ENCODE results near the gene KIAA1958. TPM values are rescaled to one million over a fixed set of nuclear protein-coding genes. Genes with fewer than 3 reads are reported as not detected.

KIAA1958 gene
- total RNA-seq, 4 donors from 2014 or later, result 2.0 to 6.0 (median 4.8) TPM

GRCh38 chr9:112526973-112527372 lies 40.3 kb downstream of the KIAA1958 start:
- DNase-seq (ENCODE audit: low spot score) (no peak), ATAC-seq (ENCODE audit: low FRiP score) (no peak)
- TF ChIP-seq, protein P1, sequence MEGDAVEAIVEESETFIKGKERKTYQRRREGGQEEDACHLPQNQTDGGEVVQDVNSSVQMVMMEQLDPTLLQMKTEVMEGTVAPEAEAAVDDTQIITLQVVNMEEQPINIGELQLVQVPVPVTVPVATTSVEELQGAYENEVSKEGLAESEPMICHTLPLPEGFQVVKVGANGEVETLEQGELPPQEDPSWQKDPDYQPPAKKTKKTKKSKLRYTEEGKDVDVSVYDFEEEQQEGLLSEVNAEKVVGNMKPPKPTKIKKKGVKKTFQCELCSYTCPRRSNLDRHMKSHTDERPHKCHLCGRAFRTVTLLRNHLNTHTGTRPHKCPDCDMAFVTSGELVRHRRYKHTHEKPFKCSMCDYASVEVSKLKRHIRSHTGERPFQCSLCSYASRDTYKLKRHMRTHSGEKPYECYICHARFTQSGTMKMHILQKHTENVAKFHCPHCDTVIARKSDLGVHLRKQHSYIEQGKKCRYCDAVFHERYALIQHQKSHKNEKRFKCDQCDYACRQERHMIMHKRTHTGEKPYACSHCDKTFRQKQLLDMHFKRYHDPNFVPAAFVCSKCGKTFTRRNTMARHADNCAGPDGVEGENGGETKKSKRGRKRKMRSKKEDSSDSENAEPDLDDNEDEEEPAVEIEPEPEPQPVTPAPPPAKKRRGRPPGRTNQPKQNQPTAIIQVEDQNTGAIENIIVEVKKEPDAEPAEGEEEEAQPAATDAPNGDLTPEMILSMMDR (IDR thresholded peaks at IDR 0.05), result no peak

DNA sequence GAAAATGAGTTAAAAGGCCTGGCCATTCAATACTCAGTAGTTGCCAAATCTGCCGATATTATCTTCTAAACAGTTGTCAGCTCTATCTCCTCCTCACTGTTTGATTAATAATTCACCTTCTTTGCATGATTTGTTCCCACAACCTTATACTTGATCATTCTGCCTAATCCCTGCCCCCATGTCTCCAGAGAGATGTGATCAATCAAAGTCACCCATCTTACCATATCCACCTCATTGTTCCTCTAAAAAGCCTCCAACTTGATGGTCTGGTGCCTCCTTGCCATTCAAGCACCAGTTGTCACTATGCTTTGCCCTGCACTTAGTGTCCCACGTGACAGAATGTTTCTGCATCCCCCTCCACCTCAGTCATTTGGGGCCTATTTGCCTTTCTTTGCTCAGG lies 41.3 kb downstream of the KIAA1958 start:
- ATAC-seq (ENCODE audit: low FRiP score) (no peak), DNase-seq (ENCODE audit: low spot score) (no peak)
- TF ChIP-seq, protein P1 (IDR thresholded peaks at IDR 0.05), result no peak

- TF ChIP-seq, protein P1 (IDR thresholded peaks at IDR 0.05), result no peak
- no peak for ATAC-seq (ENCODE audit: low FRiP score)
- no peak for DNase-seq (ENCODE audit: low spot score)
These were observed 42.7 kb downstream of the KIAA1958 start for GRCh38 chr9:112529316-112529715.

GRCh38 chr9:112530751-112531205 lies 44.2 kb downstream of the KIAA1958 start:
- ATAC-seq (ENCODE audit: low FRiP score) (no peak), DNase-seq (ENCODE audit: low spot score) (no peak)
- TF ChIP-seq, protein P1 (IDR thresholded peaks at IDR 0.05), result no peak

DNA sequence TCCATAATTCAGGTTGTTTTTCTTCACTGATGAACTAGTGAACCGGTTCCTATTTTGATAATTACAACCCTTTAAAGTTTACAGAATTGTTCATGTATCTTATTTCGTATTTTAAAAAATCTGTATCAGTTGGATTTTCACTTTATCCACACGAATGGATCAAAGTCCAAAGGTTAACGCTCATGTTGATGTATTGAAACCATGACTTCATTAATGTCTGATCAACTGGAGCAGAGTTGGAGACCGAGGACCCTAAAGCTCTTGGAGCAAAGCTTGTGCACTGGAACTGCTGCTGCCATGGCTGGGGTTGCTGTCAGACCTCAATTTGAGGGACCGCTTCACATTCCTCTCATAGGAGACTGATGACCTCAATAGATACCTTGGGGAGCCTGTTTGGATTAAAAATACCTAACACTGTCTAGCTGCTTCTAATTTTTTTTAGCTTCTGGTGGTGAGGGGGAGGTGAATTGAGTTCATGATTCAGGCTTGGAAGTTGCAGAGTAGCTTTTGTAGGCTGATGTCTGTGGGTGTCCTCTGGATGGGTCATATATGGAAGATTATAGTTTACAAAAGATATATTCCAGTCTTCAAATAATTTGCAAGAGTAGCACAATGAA lies 45.1 kb downstream of the KIAA1958 start:
- TF ChIP-seq, protein P1 (IDR thresholded peaks at IDR 0.05), result no peak
- DNase-seq (ENCODE audit: low spot score) (no peak), ATAC-seq (ENCODE audit: low FRiP score) (no peak)

DNA sequence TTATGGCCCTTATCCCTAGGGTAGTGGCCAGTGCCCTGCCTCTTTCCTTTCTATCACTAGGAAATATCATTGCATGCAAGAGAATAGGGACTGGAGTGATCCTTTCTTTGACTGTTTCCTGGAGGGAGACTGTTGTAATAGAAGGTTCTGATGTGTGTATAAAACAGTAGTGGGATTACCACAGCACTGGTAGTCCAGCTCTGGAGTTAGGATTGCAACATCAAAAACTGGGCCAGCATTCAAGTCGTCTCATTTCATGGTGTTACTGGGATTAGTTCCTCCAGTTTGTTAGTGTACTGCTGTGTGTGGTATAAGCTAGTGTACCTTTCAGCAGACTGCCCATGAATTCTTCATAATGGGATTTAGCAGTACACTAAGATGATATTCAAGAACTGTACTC lies 45.8 kb downstream of the KIAA1958 start:
- TF ChIP-seq, protein P1 (IDR thresholded peaks at IDR 0.05), result no peak
- ATAC-seq (ENCODE audit: low FRiP score) (no peak), DNase-seq (ENCODE audit: low spot score) (no peak)

GRCh38 chr9:112533660-112534059 lies 47.0 kb downstream of the KIAA1958 start:
- ATAC-seq (ENCODE audit: low FRiP score) (no peak), DNase-seq (ENCODE audit: low spot score) (no peak)
- TF ChIP-seq, protein P1 (IDR thresholded peaks at IDR 0.05), result no peak

Measured in omental fat pad (tissue), 4 donors.